ENCODE measurements around the gene SGTB.

SGTB gene

GRCh38 chr5:65721720-65722574, at the start of gene SGTB, which contains the start of gene NLN:
Gene SGTB (minus strand): TSS chr5:65722109. CDS start chr5:65720807, 1,302 bp downstream.
Gene NLN (plus strand): TSS chr5:65722205. CDS start chr5:65722374, 169 bp downstream.
- in situ Hi-C loops (cut with MboI; ENCODE audit: low pct_unique_long_range_greater_than_20kb, low sequenced_read_pairs), result no loop called here
- peak; percentile 70 for DNase-seq

- DNase-seq, result no peak
- in situ Hi-C loops (cut with MboI; ENCODE audit: low pct_unique_long_range_greater_than_20kb, low sequenced_read_pairs), result no loop called here
Observed at GRCh38 chr5:65771266-65771665, 49.4 kb upstream of the SGTB start.

- no peak for DNase-seq
- in situ Hi-C loops (cut with MboI; ENCODE audit: low pct_unique_long_range_greater_than_20kb, low sequenced_read_pairs), result no loop called here
Observed at GRCh38 chr5:65769539-65769938, 47.6 kb upstream of the SGTB start.

DNA sequence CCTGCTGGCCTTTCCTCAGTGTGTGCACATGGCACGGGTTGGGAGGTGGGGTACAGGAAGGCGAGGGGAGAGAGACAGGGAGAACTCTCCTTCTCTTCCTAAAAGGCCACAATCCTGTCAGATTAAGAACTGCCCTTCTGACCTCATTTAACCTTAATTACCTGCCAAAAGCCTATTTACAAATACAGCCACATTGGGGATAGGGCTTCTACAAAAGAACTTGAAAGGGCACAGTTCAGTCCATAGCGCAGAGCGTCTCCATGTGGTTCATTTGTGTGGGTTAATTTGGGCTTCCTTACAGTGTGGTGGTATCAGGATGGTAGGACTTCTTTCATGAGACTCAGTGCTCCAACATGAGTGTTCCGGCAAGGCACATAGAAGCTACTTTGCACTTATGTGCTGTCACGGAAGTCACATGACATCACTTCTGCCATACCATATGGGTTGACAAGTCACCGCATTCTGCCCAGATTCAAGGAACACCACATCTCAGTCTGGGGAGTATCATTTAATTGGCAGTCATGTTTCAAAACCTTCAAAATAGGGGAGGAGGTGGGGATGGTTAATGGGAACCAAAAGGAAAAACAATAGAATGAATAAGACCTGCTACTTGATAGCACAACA, 46.9 kb upstream of the SGTB start:
- in situ Hi-C loops (cut with MboI; ENCODE audit: low pct_unique_long_range_greater_than_20kb, low sequenced_read_pairs), result no loop called here
- no peak for DNase-seq

DNA sequence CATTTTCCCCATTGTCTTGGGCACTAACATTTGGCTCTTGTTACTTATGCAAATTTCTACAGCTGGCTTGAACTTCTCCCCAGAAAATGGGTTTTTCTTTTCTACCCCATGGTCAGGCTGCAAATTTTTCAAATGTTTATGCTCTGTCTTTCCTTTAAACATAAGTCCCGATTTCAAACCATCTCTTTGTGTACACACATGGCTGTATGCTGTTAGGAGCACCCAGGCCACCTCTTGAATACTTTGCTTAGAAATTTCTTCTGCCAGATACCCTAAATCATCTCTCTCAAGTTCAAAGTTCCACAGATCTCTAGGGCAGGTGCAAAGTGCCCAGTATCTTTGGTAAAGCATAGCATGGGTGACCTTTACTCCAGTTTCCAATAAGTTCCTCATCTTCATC, 45.7 kb upstream of the SGTB start:
- in situ Hi-C loops (cut with MboI; ENCODE audit: low pct_unique_long_range_greater_than_20kb, low sequenced_read_pairs), result no loop called here

GRCh38 chr5:65766781-65767180, 44.9 kb upstream of the SGTB start:
- in situ Hi-C loops (cut with MboI; ENCODE audit: low pct_unique_long_range_greater_than_20kb, low sequenced_read_pairs), result no loop called here

More for the DNA sequence above, 45.7 kb upstream of the SGTB start:
- no peak for DNase-seq

DNA sequence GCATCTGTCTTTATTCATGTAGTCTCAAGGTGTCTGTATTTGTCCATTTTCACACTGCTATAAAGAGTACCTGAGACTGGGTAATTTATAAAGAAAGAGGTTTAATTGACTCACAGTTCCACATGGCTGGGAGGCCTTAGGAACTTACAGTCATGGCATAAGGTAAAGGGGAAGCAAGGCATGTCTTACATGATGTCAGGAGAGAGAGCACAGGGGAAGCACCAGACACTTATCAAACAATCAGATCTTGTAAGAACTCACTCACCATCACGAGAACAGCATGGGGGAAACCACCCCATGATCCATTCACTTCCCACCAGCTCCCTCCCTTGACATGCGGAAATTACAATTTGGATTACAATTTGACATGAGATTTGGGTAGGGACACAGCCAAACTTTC, 44.3 kb upstream of the SGTB start:
- in situ Hi-C loops (cut with MboI; ENCODE audit: low pct_unique_long_range_greater_than_20kb, low sequenced_read_pairs), result no loop called here
- peak; percentile 40 for DNase-seq

More at GRCh38 chr5:65766781-65767180, 44.9 kb upstream of the SGTB start:
- no peak for DNase-seq

- in situ Hi-C loops (cut with MboI; ENCODE audit: low pct_unique_long_range_greater_than_20kb, low sequenced_read_pairs), result no loop called here
- DNase-seq, result no peak
Observed at GRCh38 chr5:65765582-65765981, 43.7 kb upstream of the SGTB start.

GRCh38 chr5:65762234-65762633, 40.3 kb upstream of the SGTB start:
- in situ Hi-C loops (cut with MboI; ENCODE audit: low pct_unique_long_range_greater_than_20kb, low sequenced_read_pairs), result no loop called here
- DNase-seq, result no peak

DNA sequence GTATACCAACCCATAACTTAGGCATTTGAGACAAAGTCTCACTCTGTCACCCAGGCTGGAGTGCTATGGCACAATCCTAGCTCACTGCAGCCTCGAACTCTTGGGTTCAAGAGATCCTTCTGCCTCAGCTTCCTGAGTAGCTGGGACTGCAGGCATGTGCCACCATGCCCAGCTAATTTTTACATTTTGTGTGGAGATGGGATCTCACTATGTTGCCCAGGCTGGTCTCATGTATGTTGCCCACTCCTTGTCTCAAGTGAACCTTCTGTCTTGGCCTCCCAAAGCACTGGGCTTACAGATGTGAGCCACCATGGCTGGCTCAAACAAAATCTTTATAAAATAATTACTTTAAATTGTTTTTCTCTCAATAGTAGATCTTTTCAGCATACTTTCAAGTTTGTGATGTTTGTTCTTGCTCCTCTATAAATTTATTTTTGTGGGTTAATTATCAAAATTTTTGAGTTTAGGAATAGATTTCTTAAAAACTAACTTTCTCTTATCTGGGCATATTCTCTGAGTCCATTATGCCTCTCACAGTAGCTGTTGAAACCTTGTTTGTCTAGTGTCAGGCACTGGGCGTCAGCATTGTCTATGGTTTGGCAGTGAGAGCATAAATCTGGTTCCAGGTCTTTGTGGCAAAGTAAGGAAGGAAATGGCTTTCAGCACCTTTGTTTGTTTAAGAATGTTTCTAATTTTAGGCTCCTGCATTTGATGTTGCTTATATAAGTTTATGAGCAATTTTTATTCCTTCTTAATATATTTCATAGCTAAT, 38.8 kb upstream of the SGTB start:
- in situ Hi-C loops (cut with MboI; ENCODE audit: low pct_unique_long_range_greater_than_20kb, low sequenced_read_pairs), result no loop called here
- peak; percentile 35 for DNase-seq

DNA sequence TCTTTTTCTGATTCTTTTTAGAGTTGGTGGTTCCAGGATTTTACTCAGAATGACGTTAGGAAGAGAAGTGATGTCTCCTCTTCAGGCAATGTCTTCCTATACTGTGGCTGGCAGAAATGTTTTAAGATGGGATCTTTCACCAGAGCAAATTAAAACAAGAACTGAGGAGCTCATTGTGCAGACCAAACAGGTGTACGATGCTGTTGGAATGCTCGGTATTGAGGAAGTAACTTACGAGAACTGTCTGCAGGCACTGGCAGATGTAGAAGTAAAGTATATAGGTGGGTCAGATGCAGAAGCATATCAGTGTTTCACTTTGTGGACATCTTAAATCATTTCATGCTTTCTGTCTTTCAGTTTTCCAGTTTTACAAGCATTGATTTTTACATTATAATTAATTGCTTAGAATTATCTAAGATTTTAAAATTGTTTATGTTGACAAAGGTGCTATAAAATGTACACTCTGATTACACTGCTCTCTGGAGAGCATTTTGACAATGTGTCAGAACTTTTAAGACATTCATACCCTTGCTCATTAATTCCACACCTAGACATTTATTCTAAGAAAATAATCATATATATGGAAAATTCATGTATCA, 36.7 kb upstream of the SGTB start:
- no peak for DNase-seq
- in situ Hi-C loops (cut with MboI; ENCODE audit: low pct_unique_long_range_greater_than_20kb, low sequenced_read_pairs), result no loop called here

GRCh38 chr5:65753189-65753588, 31.3 kb upstream of the SGTB start:
- no peak for DNase-seq
- in situ Hi-C loops (cut with MboI; ENCODE audit: low pct_unique_long_range_greater_than_20kb, low sequenced_read_pairs), result no loop called here

GRCh38 chr5:65750938-65751337, 29.0 kb upstream of the SGTB start:
- DNase-seq, result no peak
- in situ Hi-C loops (cut with MboI; ENCODE audit: low pct_unique_long_range_greater_than_20kb, low sequenced_read_pairs), result no loop called here

DNA sequence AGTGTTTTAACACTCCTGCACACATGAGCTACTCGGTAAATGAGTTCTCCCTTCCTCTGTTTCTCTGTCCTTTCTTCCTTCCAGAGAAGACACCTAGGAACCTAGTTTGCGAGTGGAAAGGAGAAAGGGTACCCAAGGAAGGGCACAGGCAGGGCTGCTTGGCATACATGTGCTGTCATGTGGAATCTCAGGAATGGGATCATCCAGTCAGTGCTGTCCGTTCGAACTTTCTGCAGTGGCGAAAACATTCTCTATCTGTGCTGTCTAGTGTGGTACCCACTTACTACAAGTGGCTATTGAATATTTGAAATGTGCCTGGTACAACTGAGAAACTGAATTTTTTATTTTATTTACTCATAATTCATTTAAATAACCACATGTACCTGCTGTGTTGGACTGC, 28.0 kb upstream of the SGTB start:
- DNase-seq, result no peak
- in situ Hi-C loops (cut with MboI; ENCODE audit: low pct_unique_long_range_greater_than_20kb, low sequenced_read_pairs), result no loop called here

GRCh38 chr5:65749221-65749844, 27.4 kb upstream of the SGTB start:
- in situ Hi-C loops (cut with MboI; ENCODE audit: low pct_unique_long_range_greater_than_20kb, low sequenced_read_pairs), result no loop called here
- DNase-seq, result no peak

GRCh38 chr5:65742565-65743231, 20.8 kb upstream of the SGTB start:
- in situ Hi-C loops (cut with MboI; ENCODE audit: low pct_unique_long_range_greater_than_20kb, low sequenced_read_pairs), result no loop called here

GRCh38 chr5:65739162-65739561, 17.3 kb upstream of the SGTB start:
- no peak for DNase-seq
- in situ Hi-C loops (cut with MboI; ENCODE audit: low pct_unique_long_range_greater_than_20kb, low sequenced_read_pairs), result no loop called here

More at GRCh38 chr5:65742565-65743231, 20.8 kb upstream of the SGTB start:
- peak; percentile 46 for DNase-seq

DNA sequence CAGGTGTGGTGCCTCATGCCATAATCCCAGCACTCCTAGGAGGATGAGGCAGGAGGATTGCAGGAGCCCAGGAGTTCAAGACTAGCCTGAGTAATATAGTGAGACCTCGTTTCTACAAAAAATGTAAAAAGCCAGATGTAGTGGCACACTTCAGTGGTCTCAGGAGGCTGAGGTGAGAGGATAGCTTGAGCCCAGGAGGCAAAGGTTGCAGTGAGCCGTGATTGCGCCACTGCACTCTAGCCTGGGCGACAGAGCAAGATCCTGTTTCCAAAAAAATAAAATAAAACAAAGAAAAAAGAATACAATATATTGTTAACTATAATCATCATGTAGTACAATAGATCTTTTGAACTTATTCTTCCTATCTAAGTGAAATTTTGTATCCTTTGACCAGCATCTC, 16.4 kb upstream of the SGTB start:
- in situ Hi-C loops (cut with MboI; ENCODE audit: low pct_unique_long_range_greater_than_20kb, low sequenced_read_pairs), result no loop called here
- DNase-seq, result no peak
